Fibroblast of lung (primary cell): ENCODE results near the gene CLEC4G. TPM values are rescaled to one million over a fixed set of nuclear protein-coding genes. Genes with fewer than 3 reads are reported as not detected.

Source experiments
- DNase-seq, 2 donors: peaks; one replicate each; pipeline versions ENCODE4 v3.0.0 to v3.0.0-alpha.2; 2010; ENCODE audit warnings: low read depth in 2 of 2
- H2AFZ ChIP-seq: 2 replicates; pipeline ENCODE4 v1.5.1; 2012; ENCODE audit warnings: low read length, control low read depth, inconsistent platforms
- H3K27ac ChIP-seq: 2 replicates; pipeline ENCODE4 v1.5.1; 2011; ENCODE audit warnings: low read length, control low read depth; ENCODE audit not compliant: insufficient read depth
- H3K27me3 ChIP-seq: 2 replicates; pipeline ENCODE4 v1.5.1; 2011; ENCODE audit warnings: mild to moderate bottlenecking, low read length; ENCODE audit not compliant: control insufficient read depth, insufficient read depth
- H3K36me3 ChIP-seq: 2 replicates; pipeline ENCODE4 v1.5.1; 2011; ENCODE audit warnings: low read length; ENCODE audit not compliant: control insufficient read depth, insufficient read depth
- H3K4me1 ChIP-seq: 2 replicates; pipeline ENCODE4 v1.5.1; 2011; ENCODE audit warnings: low read length; ENCODE audit not compliant: control insufficient read depth, insufficient read depth; ENCODE audit errors: extremely low read depth
- H3K4me2 ChIP-seq: 2 replicates; pipeline ENCODE4 v1.5.1; 2011; ENCODE audit warnings: low read length, control low read depth; ENCODE audit not compliant: insufficient read depth; ENCODE audit errors: extremely low read depth
- H3K4me3 ChIP-seq, 4 experiments: fragments of 200-600 bp in 1 of 4; sonication (generic) in 1 of 4; replicated peaks in 1 of 4; 2 replicates each; pipeline ENCODE4 v1.5.1; 2011 to 2016; ENCODE audit warnings: low read length in 4 of 4, low read depth in 3 of 4, mild to moderate bottlenecking in 3 of 4, control low read depth in 2 of 4, inconsistent platforms in 1 of 4, mixed read lengths in 1 of 4; ENCODE audit not compliant: insufficient read depth in 1 of 4; ENCODE audit errors: control extremely low read depth in 1 of 4
- H3K79me2 ChIP-seq: 2 replicates; pipeline ENCODE4 v1.5.1; 2012; ENCODE audit warnings: mild to moderate bottlenecking, low read length, inconsistent platforms; ENCODE audit not compliant: control insufficient read depth, insufficient read depth
- H3K9ac ChIP-seq: 2 replicates; pipeline ENCODE4 v1.5.1; 2011; ENCODE audit warnings: mild to moderate bottlenecking, low read length, control low read depth; ENCODE audit not compliant: insufficient read depth
- H3K9me3 ChIP-seq: 2 replicates; pipeline ENCODE4 v1.5.1; 2012; ENCODE audit warnings: low read depth, low read length; ENCODE audit not compliant: control insufficient read depth, insufficient read depth
- H4K20me1 ChIP-seq: 2 replicates; pipeline ENCODE4 v1.5.1; 2011; ENCODE audit warnings: low read length; ENCODE audit not compliant: control insufficient read depth, insufficient read depth; ENCODE audit errors: extremely low read depth
- EZH2 ChIP-seq: IDR thresholded peaks from 2 replicates; pipeline ENCODE4 v1.5.1; 2012; ENCODE audit warnings: low read length, control low read depth, mild to moderate bottlenecking; ENCODE audit errors: missing control alignments
- polyA plus RNA-seq, 2 donors: library from polyadenylated mRNA; depleted of rRNA in 1 of 2; stranded (reverse) in 1 of 2; unstranded in 1 of 2; fragments of >200 nt; gene quantifications; 2 replicates each; pipeline ENCODE4 v1.2.1, GENCODE V29; 2011 to 2012; ENCODE audit warnings: missing spikeins in 1 of 2
- total RNA-seq: library from RNA; depleted of rRNA; stranded (reverse); fragments of >200 nt; gene quantifications from 2 replicates; pipeline ENCODE4 v1.2.1, GENCODE V29; 2014
- TF ChIP-seq, protein P1 (sequence below), 2 donors: IDR thresholded peaks in 1 of 2; conservative IDR thresholded peaks in 1 of 2; 1 replicate in 1 of 2; 2 replicates in 1 of 2; pipeline ENCODE4 v1.5.1; 2011 to 2012; ENCODE audit warnings: low read length in 2 of 2, control low read depth in 1 of 2, inconsistent platforms in 1 of 2, low read depth in 1 of 2, mild to moderate bottlenecking in 1 of 2

CLEC4G gene
- total and polyA plus RNA-seq, 2 donors (not counting 1 experiment from before 2014, with no cell fraction given) = not detected

GRCh38 chr19:7706188-7706954 lies 25.5 kb downstream of the CLEC4G start:
- Histone ChIP-seq H3K4me1 (no peaks in the 10 kb centered on the region), H2AFZ (no peak overlapping the region), H4K20me1 (no peaks in the 10 kb centered on the region), H3K9ac (no peak overlapping the region), H3K27me3 (no peaks in the 10 kb centered on the region), H3K4me3 (no peak overlapping the region), H3K4me2 (no peak overlapping the region), H3K36me3 (no peaks in the 10 kb centered on the region), H3K27ac (no peak overlapping the region), H3K79me2 (no peaks in the 10 kb centered on the region), H3K9me3 (no peaks in the 10 kb centered on the region)
- no peak for DNase-seq
- TF ChIP-seq, protein P1, sequence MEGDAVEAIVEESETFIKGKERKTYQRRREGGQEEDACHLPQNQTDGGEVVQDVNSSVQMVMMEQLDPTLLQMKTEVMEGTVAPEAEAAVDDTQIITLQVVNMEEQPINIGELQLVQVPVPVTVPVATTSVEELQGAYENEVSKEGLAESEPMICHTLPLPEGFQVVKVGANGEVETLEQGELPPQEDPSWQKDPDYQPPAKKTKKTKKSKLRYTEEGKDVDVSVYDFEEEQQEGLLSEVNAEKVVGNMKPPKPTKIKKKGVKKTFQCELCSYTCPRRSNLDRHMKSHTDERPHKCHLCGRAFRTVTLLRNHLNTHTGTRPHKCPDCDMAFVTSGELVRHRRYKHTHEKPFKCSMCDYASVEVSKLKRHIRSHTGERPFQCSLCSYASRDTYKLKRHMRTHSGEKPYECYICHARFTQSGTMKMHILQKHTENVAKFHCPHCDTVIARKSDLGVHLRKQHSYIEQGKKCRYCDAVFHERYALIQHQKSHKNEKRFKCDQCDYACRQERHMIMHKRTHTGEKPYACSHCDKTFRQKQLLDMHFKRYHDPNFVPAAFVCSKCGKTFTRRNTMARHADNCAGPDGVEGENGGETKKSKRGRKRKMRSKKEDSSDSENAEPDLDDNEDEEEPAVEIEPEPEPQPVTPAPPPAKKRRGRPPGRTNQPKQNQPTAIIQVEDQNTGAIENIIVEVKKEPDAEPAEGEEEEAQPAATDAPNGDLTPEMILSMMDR (conservative IDR thresholded peaks at IDR 0.05 in 1 of 2, IDR thresholded peaks at IDR 0.05 in 1 of 2; ENCODE audit: low read depth in 1 of 2, low read length in 2 of 2) = no peak
- no peak for TF ChIP-seq EZH2

DNA sequence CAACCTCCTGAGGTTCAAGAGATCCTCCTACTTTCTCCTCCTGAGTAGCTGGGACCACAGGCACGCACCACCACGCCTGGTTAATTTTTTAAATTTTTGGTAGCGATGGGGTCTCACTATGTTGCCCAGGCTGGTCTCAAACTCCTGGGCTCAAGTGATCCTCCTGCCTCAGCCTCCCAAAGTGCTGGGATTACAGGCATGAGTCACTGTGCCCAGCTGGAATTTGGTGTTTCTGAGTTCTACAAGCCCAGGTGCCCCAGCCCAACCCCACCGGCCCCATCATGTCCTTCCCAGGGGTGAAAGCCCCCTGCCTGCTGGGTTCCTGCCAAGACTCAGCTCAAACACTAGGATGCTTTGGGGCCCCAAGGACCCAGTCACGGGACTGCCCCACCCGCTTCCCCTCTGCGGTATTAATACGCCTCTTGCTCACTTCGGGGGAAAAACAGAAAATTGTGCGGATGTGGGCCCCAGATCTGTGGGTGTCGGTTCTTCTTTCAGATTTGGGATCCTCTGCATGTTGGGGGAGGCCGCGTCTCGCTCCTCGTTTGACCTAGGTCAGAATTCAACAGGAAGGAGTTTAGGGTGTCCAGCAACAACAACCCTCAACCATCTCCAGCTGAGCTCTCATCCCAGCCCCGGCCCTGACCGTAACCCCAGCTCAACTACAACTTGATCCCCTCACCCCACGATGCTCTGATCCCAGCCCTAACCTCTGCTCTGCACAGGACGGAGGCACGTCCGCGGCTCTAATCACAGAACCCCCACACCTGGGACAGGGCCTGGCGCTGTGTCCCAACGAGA lies 26.3 kb downstream of the CLEC4G start:
- Histone ChIP-seq H3K27me3 (no peaks in the 10 kb centered on the region), H3K9ac (no peak overlapping the region), H3K4me1 (no peaks in the 10 kb centered on the region), H3K4me3 (no peak overlapping the region), H4K20me1 (no peaks in the 10 kb centered on the region), H3K9me3 (no peaks in the 10 kb centered on the region), H3K79me2 (no peaks in the 10 kb centered on the region), H3K36me3 (no peaks in the 10 kb centered on the region), H2AFZ (no peak overlapping the region), H3K27ac (no peak overlapping the region), H3K4me2 (no peak overlapping the region)
- no peak for DNase-seq
- no peak for TF ChIP-seq EZH2
- TF ChIP-seq, protein P1 (conservative IDR thresholded peaks at IDR 0.05 in 1 of 2, IDR thresholded peaks at IDR 0.05 in 1 of 2; ENCODE audit: low read depth in 1 of 2, low read length in 2 of 2) = no peak

DNA sequence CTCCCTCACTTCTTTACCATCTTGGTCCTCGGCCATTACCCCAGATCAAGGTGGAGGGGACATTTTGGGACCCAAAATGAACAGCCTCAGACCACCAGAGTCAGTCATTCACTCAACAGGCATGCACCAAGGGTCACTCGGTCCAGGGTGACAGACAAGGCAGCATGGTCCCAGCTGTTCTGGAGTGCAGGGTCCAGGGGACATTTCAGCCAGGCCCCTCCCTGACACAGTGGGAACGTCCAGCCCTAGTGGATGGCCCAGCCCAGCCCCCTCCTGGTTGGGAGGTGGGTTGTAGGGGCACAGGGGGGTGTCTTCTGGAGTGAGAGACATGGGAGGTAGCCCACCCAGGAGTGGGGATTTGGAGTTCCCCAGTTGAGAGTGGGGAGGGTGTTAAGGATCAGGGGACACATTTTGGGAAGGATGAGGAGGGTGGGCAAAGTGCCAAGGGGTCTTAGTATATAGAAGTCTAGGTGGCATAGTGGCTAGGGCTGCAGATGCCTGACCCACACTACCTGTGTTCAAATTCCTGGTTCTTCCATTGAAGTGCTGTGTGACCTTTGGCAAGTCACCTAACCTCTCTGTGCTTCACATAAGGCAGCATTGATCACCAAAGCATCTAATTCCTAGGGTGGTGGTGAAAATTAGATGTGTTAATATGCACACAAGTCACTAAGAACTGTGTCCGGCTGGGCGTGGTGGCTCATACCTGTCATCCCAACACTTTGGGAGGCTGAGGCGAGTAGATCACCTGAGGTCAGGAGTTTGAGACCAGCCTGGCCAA lies 27.4 kb downstream of the CLEC4G start:
- H3K4me2 ChIP-seq = no peak overlapping the region
- no peak overlapping the region for H3K9ac ChIP-seq
- no peaks in the 10 kb centered on the region for H3K9me3 ChIP-seq
- no peaks in the 10 kb centered on the region for H3K79me2 ChIP-seq
- no peaks in the 10 kb centered on the region for H3K36me3 ChIP-seq
- no peaks in the 10 kb centered on the region for H4K20me1 ChIP-seq
- no peak overlapping the region for H3K4me3 ChIP-seq
- no peaks in the 10 kb centered on the region for H3K27me3 ChIP-seq
- no peak overlapping the region for H2AFZ ChIP-seq
- H3K27ac ChIP-seq = no peak overlapping the region
- DNase-seq = no peak
- H3K4me1 ChIP-seq = no peaks in the 10 kb centered on the region
- no peak for TF ChIP-seq EZH2
- TF ChIP-seq, protein P1 (conservative IDR thresholded peaks at IDR 0.05 in 1 of 2, IDR thresholded peaks at IDR 0.05 in 1 of 2; ENCODE audit: low read depth in 1 of 2, low read length in 2 of 2) = no peak
